ENCODE results near the gene PRND.
"Not testable (repeated sequence)": the region's sequence is repeated elsewhere in the genome, so short reads cannot be mapped to it uniquely, and the experiment has no call there.

Gene PRND, protein sequence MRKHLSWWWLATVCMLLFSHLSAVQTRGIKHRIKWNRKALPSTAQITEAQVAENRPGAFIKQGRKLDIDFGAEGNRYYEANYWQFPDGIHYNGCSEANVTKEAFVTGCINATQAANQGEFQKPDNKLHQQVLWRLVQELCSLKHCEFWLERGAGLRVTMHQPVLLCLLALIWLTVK

DNA sequence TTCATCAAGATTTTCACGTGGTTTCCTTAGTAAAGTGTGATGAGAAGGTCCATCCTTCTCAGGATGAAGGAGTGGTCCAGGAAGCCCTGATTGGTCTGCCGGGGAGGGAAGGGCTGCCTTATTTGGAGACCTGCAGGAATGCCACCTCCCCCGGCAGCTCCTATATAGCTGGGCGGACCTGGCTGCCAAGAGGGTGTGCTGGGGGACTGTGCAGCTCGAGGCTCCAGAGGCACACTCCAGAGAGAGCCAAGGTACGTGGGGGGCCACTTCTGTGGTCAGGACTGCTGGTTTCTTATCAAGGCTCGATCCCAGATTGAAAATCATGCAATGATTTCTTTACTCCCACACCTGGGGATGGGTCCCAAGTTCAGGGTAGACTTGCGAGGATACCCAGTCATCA is at the start of gene PRND:
PRND (plus strand) TSS at position 191 of the 400 bp plus-strand sequence. CDS start 2,643 bp downstream, outside the sequence.
- no peak for DNase-seq

DNA sequence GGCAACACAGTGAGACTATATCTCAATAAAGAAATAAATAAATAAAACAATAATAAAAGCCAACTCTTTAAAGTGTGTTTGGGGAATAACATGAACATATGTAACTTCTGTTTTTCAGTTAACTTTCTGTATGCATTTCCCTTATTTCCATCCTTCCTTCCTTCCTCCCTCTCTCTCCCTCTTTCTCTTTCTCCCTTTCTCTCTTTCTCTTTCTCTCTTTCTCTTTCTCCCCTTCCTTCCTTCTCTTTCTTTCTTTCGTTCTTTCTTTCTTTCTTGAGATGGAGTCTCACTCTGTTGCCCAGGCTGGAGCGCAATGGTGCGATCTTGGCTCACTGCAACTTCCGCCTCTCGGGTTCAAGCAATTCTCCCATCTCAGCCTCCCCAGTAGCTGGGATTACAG is 48.8 kb upstream of the PRND start:
- no peak for DNase-seq

DNA sequence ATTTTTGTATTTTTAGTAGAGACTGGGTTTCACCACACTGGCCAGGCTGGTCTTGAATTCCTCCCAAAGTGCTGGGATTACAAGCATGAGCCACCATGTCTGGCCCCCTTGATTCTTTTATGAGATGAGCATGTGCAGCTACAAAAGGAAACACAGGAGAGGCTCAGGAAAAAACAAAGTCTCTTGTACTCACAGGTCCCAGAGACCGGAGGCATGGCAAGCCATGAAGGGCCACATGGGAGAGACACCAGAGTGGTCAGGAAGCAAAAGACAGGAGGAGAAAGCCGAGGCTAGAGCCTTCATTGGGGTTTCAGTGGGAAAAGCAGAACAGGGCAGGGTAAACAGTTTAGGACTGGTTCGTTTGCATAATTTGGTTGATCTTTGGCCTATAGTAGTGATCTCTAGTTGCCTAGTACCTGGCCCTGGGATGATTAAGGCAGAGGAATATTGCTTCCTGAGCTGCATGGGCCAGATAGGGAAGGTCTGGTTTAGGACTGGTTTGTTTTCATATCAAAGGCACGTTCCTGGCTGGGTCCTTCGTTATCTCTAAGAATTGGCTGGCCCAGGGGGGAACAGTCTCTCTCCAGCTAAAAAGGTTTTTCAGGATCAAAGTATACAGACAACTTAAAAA is 48.2 kb upstream of the PRND start:
- DNase-seq, result no peak

DNA sequence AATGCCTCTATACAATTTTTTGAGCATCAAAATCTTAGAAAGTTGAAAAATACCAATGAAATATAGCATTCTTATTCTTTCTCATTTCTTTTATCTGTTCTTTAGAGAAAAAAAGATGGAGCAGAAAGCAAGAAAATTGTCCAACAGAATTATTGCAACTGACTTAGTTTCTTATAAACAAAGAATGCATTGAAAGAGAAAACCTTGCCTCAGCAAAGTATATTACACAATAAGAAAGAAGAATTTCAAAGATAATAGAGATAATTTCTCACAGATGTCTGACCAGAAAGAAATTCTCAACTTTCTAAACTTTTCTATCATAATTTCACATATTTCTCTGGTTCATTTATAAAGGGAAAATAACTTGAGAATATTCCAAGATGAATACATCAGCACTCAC is 47.0 kb upstream of the PRND start:
- no peak for DNase-seq

DNA sequence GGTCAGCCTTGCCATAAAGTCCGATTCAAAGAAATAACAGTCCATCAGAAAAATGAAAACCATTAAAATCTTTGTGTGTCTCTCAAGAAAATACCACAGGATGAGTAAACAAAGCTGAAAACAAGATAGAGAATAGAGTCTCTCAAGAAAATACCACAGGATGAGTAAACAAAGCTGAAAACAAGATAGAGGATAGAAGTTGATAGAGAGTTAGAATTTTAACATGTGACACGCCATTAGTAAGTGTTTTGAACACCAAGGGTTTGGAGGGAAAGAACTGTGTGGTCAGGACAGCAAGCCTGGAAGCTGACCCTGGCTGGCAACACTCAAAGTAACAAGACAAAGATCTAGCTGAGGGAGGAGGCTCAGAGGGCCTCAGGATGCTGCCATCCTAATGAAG is 43.9 kb upstream of the PRND start:
- DNase-seq, result no peak

DNA sequence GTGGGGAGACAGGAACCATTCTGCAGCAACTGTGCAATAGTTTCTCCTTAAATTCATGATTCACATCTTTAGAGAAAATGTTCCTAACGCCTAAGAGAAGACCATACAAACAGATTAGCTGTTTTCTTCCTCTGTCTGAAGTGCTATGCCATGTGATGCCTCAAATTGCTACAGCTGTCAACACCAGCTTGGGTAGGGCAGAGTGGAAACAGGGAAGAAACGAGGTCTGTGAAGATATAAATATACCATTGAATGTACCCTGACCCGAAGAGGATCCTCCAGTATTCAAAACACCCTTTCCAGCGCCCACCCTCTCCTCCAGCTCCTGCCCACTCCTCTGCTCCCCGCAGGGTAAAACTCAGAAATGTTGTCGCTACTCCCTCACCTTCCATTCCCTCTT is 40.3 kb upstream of the PRND start:
- no peak for DNase-seq

DNA sequence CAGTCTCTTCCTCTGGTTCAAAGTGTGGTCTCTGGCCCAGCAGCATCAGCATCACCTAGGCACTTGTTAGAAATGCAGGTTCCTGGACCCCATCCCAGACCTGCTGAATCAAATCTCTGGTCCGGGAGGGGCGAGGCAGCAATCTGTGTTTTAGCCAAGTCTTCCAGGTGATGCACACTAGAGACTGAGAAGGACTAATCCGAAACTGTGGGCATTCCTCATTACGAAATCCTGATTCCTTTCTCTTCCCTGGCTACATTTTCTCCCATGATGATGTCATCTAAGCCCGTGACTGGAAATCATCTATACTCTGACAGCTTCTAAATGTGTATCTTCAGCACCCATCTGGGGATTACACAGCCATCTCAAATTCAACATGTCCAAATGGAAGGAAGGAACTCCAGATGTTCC is 39.7 kb upstream of the PRND start:
- DNase-seq, result no peak

DNA sequence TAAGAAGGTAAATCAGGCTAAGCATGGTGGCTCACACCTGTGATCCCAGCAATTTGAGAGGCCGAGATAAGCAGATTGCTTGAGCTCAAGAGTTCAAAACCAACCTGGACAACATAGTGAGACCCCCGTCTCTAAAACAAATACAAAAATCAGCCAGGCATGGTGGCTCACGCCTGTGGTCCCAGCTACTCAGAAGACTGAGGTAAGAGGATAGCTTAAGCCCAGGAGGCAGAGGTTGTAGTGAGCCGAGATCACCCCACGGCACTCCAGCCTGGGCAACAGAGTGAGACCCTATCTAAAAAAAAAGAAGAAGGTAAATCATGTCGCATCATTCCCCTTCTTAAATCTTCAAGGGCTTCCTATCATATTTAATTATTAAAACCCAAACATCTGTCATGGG is 39.0 kb upstream of the PRND start:
- DNase-seq, result no peak

DNA sequence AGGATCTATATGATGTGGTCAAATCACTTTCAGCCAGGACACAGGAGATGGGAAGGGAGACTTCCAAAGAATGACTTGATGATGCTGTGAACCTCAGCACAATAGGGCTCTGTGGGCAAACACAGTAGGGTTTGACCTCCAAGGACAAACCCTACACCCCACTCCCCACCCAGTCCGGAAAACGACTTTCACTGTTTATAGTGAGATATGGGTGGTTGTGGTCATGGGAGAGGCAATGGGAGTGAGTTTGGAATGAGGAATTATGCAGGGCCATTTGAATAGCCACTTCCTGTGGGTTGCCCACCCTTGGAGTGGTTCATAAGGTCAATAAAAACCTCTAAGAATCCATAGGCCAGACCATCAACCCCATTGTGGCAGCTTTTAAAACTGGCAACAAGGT is 38.4 kb upstream of the PRND start:
- DNase-seq, result no peak

DNA sequence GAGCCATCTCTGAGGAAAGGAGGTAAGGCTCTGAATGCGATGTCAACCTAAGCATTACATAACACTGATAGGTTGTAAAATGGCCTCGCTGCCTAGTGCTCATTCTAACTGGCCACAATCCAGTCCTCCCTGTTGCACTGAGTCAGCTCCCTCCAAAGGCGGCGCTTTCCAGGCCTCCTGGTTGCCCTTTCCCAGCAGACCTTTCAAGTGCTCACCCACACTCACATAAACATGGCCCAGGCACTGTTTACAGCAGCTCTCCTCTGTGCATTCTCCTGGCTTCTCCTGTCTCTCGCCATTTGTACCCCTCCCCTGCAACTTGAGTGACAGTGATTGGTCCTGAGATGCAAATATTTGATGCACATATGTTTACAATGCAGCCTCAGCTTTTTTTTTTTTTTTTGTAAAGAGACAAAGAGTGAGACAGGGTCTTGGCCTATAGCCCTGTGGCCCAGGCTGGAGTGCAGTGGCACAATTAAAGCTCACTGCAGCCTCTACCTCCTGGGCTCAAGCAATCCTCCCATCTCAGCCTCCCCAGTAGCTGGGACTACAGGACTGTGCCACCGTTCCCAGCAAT is 36.8 kb upstream of the PRND start:
- DNase-seq, result no peak

DNA sequence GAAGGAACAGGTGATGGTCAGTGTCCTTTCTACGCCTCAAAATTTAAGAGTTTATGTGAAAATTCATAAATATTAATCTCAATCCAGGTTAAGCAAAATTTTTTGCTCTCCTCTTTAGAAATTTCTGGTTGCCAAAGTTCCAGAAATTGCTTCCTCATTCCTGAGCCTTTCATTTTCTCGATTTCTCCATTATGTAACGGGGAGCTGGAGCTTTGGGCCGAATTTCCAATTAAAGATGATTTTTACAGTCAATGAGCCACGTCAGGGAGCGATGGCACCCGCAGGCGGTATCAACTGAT is 35.8 kb upstream of the PRND start:
- no peak for DNase-seq

DNA sequence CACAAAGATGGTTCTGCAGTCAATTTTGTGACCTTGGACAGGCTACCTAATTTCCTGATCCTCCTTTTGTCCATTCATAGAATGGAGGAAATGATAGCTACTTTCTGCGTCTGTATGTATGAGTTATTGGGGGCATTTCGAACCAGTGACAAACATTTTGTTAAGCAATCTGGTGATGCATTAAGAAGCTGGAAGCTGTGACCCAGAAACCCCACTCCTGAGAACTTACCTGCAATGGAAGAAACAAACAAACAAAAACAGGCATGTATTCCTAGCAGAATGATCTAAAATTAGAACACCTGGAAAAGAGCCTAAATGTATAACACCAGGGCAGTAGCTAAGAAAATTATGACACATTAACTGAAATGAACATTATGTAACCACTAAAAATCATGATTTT is 33.4 kb upstream of the PRND start:
- no peak for DNase-seq

DNA sequence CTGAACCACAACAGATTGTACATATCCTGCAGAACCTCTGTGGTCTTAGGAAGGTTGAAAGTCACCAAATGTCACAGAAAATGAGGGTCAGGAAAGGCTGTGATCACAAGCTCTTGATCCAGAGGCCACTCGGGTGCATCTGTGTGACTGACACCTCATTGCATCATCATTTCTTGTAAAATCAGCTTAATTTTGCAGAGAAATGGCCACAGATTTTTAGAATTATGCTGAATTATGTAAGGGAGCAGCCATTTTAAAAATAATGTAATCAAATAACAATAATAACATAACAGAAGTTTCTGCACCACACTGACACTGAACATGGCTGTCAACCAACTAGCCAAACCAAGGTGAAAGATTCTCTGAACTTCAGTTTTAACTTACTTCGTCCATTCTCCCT is 32.5 kb upstream of the PRND start:
- DNase-seq, result no peak

DNA sequence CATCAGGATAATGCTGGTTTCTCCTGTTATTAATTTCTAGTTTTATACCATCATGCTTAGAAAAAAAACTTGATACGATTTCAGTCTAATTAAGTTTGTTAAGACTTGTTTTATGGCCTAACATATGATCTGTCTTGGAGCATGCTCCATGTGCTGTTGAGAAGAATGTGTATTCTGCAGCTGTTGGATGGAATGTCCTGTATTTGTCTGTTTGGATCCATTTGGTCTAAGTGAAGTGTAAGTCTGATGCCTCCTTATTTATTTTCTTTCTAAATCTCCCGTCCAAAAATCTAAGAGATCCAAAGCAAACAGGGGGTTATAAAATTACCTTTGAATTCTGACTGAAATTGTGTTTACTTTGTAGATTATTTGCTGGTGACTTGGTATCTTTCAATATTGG is 30.0 kb upstream of the PRND start:
- no peak for DNase-seq

DNA sequence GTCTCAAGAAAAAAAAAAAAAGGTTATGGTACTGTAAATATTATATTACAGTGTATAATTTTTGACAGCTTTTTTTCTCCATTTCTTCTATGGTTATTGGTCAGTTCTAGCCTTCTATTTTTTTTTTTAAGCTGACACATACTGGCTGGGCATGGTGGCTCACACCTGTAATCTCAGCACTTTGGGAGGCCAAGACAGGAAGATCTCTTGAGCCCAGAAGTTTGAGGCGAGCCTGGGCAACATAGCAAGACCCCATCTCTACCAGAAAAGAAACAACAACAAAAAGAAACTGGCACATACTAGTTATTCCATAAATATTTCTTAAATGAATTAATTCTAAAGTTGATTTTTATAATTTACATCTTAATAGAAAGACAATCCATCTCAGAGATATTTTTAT is 27.6 kb upstream of the PRND start:
- no peak for DNase-seq

DNA sequence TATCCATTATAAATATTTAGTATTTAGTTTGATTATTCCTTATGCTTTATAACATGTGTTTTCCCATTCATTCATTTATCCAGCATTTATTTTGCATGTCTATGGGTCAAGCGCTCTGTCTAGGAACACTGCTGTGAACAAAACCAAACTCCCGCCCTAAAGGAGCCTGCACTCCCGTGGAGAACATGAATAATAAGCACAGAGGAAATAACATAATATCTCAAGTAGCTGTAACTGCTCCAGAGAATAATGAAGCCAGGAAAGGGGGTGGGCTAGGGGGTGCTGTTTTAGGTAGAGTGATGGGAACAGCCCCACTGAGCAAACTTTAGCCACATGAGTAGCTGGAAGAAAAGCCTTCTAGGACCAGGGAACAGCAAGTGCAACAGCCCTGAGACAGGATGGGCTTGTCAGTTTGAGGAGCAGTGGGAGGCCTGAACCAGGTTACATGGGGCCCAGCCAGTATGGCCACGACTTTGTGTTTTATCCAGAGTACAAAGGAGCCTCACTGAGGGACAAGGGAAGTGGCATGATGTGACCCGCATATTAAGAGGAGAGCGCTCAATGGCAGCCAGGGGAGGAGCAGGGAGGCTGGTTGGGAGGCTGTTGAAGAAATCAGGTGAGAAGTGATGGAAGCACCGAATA is 24.4 kb upstream of the PRND start:
- no peak for DNase-seq

DNA sequence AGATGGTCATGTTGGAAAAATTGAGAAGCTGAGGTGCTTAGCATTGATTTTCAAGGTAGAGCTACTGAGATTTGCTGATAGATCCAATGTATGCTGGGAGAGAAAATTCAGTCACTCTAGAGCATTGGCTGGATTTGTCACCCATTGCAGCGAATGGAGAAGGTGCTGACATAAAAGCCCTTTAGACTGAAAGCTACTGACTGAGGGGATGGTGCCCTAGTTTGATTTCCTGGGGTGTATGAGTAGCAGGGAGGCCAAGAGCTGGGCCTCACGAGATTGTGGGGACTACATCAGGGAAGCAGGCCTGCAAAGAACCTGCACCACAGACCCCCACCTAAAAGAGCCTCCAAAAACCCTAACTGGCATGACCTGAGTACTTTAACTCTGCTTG is 23.9 kb upstream of the PRND start:
- DNase-seq, result no peak

DNA sequence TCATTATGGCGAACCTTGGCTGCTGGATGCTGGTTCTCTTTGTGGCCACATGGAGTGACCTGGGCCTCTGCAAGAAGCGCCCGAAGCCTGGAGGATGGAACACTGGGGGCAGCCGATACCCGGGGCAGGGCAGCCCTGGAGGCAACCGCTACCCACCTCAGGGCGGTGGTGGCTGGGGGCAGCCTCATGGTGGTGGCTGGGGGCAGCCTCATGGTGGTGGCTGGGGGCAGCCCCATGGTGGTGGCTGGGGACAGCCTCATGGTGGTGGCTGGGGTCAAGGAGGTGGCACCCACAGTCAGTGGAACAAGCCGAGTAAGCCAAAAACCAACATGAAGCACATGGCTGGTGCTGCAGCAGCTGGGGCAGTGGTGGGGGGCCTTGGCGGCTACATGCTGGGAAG is 22.5 kb upstream of the PRND start:
- DNase-seq, result no peak

DNA sequence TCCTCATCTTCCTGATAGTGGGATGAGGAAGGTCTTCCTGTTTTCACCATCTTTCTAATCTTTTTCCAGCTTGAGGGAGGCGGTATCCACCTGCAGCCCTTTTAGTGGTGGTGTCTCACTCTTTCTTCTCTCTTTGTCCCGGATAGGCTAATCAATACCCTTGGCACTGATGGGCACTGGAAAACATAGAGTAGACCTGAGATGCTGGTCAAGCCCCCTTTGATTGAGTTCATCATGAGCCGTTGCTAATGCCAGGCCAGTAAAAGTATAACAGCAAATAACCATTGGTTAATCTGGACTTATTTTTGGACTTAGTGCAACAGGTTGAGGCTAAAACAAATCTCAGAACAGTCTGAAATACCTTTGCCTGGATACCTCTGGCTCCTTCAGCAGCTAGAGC is 21.8 kb upstream of the PRND start:
- DNase-seq, result no peak

DNA sequence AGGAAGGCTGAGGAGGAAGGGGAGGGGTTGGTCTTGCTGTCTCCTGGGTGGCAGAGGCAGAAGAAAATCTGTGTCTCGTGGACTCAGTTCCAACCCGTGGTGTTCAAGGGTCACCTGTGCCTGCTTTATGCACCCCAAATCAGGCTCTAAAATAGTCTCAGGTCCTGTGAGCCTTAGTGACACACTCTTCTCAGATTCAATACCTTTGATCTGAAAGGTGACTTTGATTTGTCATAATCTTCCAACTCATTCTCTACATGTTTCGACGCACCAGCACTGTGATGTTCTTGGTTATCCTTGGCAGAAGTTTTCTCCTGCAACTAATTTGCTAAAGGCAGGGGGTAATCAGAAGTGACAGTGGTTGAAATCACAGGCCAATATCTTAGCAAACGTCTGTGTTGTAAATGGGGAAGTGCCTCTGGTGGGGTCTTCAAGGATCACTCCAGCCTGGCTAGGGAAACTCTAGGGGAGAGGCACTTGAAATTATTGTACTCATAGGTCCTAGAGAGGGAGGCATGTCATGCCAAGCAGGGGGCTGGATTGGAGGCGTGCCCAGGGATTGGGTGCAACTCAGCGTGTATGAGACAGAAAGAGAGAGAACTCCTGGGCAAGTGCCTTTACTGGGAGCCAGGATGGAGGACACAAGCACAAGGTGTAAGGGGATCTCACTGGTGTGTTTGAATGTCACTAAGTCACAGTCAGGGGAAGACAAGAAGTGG is 19.0 kb upstream of the PRND start:
- no peak for DNase-seq

DNA sequence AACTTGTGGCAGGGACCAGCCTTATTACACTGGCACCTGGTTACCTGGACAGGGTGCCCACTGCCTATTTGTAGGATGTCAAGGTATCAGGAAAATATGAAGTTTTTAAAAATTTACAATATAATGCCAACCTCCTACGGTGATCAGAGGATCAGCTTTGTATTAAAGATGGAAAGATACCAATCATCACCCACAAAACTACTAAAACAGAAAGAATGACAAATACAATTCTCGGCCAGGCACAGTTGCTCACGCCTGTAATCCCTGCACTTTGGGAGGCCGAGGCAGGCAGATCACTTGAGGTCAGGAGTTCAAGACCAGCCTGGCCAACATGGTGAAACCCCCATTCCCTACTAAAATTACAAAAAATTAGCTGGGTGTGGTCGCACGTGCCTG is 18.4 kb upstream of the PRND start:
- no peak for DNase-seq

DNA sequence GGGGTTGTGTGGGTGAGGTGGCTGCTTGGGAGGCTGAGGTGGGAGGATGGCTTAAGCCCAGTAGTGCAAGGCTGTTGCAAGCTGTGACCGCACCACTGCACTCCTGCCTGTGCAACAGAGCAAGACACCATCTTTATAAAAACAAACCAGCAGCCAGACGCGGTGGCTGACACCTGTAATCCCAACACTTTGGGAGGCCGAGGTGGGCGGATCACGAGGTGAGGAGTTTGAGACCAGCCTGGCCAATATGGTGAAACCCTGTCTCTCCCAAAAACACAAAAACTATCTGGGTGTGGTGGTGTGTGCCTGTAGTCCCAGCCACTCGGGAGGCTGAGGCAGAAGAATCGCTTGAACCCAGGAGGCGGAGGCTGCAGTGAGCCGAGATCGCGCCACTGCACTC is 14.8 kb upstream of the PRND start:
- not testable (repeated sequence) for DNase-seq

DNA sequence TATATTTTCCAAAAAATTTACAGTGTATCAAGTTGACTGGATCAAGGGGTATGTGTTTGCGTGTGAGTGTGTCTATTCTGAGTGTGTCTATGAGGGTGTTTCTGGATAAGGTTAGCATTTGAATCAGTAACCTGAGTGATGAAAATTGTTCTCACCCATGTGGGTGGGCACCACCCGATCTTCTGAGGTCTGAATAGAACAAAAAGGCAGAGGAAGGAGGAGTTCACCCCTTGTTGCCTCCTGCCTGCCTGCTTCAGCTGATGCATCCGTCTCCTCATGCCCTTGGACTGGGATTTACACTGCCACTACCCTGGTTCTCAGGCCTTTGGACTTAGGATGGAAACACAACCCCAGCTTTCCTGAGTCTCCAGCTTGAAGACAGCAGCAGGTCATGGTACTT is 13.7 kb upstream of the PRND start:
- no peak for DNase-seq

DNA sequence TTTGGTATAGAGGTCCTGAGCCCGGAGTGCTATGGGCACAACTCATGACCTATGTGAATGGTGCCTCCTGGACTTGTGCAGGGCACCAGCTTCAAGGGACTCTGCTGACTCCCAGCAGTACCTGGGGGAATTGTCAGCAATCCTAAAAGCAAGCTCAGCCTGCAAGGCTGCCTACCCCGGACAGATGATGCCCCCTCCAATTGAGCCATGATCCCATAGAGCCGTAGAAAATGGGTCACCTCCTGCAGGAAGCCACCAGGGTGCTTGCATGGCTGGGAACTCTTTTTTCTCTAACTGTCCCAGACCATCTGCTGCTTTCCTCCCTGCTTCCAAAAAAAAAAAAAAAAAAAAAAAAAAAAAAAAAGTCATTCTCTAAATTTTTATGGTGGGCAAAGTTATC is 12.9 kb upstream of the PRND start:
- DNase-seq, result no peak

Data from stimulated activated CD8-positive, alpha-beta memory T cell treated with anti-CD3 and anti-CD28 coated beads, Interleukin-4, amount 100 ng/mL, for 48 hours (primary cell).